Retinal pigment epithelial cell (primary cell): ENCODE results near the gene SLC47A2.
"Not testable (repeated sequence)": the region's sequence is repeated elsewhere in the genome, so short reads cannot be mapped to it uniquely, and the experiment has no call there.

Source experiments
- DNase-seq: peaks from one replicate; pipeline ENCODE4 v3.0.0-alpha.2; 2010; ENCODE audit warnings: low read depth
- H3K4me3 ChIP-seq: 2 replicates; pipeline ENCODE4 v1.5.1; 2011; ENCODE audit warnings: mild to moderate bottlenecking, low read length, control low read depth, moderate library complexity
- TF ChIP-seq, protein P1 (sequence below): conservative IDR thresholded peaks from 2 replicates; pipeline ENCODE4 v1.5.1; 2011; ENCODE audit warnings: low read depth, low read length, control low read depth, inconsistent platforms

SLC47A2 gene, protein sequence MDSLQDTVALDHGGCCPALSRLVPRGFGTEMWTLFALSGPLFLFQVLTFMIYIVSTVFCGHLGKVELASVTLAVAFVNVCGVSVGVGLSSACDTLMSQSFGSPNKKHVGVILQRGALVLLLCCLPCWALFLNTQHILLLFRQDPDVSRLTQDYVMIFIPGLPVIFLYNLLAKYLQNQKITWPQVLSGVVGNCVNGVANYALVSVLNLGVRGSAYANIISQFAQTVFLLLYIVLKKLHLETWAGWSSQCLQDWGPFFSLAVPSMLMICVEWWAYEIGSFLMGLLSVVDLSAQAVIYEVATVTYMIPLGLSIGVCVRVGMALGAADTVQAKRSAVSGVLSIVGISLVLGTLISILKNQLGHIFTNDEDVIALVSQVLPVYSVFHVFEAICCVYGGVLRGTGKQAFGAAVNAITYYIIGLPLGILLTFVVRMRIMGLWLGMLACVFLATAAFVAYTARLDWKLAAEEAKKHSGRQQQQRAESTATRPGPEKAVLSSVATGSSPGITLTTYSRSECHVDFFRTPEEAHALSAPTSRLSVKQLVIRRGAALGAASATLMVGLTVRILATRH

DNA sequence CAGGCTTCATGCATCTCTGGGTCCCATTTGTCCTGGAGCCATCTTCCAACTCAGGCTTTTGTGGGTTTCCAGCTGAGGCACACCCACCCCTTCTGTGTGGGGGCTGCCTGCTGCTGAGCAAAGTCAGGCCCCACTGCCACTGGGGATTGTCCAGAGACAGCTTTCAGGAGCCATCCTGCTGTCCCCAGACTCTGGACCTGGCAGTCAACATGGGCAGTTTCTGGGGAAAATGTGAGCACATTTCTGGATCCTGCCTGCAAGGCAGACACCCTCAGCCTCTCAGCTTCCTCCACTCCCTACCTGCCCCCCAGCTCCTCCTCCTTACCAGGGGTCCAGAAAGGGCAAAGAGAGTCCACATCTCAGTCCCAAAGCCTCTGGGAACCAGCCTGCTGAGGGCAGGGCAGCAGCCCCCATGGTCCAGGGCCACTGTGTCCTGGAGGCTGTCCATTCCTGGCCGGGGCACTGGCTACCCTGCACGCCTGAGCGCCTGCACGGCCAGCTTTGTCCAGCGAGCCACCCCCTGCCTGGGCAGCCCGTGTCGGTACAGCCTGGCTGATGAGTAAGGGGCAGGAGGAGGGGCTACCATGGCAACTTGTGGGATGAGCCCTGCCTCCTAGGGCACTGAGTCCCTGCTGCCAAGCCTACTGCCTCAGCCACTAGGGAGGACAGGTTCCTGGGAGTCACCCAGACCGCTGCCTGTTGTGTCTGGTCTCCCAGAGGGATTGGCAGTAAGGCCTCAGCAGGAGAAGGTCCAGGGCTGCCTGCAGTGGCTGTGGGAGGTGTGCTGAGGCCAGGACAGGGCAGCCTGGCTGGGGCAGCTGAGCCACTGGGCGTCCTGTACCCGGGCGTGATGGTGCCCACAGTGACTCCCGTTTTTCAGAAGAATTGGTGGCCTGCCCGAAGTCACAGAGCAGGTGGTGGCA lies at the start of gene SLC47A2:
Gene SLC47A2, minus strand, starts transcription at position 477 of the 923 bp plus-strand sequence. Its CDS starts 29 bp downstream, at position 448.
- H3K4me3 ChIP-seq: no peak within 1 kb of the TSS
- TF ChIP-seq, protein P1, sequence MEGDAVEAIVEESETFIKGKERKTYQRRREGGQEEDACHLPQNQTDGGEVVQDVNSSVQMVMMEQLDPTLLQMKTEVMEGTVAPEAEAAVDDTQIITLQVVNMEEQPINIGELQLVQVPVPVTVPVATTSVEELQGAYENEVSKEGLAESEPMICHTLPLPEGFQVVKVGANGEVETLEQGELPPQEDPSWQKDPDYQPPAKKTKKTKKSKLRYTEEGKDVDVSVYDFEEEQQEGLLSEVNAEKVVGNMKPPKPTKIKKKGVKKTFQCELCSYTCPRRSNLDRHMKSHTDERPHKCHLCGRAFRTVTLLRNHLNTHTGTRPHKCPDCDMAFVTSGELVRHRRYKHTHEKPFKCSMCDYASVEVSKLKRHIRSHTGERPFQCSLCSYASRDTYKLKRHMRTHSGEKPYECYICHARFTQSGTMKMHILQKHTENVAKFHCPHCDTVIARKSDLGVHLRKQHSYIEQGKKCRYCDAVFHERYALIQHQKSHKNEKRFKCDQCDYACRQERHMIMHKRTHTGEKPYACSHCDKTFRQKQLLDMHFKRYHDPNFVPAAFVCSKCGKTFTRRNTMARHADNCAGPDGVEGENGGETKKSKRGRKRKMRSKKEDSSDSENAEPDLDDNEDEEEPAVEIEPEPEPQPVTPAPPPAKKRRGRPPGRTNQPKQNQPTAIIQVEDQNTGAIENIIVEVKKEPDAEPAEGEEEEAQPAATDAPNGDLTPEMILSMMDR: no peak
- no peak for DNase-seq

DNA sequence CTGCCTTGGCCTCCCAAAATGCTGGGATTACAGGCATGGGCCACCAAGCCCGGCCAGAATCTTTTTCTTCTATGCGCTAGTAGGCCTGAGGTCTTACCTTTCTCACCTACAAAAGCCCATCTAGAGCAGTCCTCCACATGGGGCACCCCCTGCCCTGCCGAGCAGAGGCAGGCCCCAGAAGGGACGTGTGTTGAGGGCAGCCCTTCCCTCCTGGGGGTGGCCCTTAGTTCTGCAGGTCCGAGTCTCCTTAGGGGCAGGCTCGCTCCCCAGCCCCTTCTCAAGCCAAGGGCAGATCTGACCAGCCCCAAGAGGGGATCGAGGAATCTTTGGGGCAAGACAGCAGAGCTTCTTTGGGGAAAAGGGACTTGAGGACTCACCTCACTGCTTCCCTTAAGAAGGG lies 49.6 kb upstream of the SLC47A2 start:
- no peak overlapping the region for H3K4me3 ChIP-seq
- DNase-seq: no peak
- TF ChIP-seq, protein P1: no peak

DNA sequence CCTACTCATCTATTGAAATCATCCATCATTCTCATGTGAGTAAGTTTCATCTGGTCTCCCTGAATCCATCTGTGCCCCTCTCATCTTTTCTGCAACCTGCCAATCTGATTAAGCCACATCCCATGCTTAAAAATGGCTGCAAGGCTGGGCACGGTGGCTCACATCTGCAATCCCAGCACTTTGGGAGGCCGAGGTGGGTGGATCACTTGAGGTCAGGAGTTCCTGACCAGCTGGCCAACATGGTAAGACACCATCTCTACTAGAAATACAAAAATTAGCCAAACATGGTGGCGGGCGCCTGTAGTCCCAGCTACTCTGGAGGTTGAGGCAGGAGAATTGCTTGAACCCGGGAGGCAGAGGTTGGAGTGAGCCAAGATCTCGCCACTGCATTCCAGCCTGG lies 47.6 kb upstream of the SLC47A2 start:
- DNase-seq, H3K4me3 ChIP-seq: not testable (repeated sequence)

DNA sequence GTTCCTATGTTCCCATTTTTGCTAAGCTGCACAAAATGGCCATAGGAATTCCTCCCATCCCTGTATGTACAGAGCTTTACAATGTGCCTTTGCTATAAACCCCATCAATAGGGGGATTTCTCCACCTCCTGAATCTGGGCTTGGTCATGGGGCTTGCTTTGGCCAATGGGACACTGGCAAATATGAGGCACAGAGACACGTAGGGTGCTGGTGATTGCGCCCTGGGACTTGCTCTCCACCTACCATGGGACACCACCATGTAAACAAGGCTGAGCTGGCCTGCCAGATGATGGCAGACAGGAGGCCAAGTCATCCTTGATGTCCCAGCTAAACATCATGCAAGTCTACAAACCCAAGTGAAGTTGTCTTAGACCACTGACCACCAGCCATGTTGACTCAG lies 47.0 kb upstream of the SLC47A2 start:
- no peak overlapping the region for H3K4me3 ChIP-seq
- DNase-seq: no peak
- TF ChIP-seq, protein P1: no peak

DNA sequence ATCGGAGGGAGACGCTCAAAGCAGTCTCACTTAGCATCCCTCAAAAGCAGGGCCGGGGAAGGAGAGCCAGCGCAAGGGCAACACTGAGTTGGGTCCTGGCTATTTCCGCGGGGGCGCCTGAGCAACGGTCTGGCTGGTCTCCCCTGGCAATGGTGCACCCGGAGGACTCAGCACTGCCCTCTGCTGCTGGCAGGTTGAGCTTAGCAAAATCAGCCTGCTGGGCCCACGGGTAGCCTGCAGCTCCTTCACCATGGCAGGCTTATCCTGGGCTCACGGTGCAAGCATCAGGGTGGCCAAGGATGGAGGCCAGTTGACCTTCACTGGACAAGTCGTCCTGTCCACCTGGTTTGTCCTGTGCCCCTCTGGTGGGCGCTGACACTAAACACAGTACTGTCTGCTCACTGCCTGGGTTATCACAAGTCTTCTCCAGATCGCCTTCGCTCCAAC lies 46.2 kb upstream of the SLC47A2 start:
- DNase-seq: no peak
- TF ChIP-seq, protein P1: peak; percentile 81
- no peak overlapping the region for H3K4me3 ChIP-seq

DNA sequence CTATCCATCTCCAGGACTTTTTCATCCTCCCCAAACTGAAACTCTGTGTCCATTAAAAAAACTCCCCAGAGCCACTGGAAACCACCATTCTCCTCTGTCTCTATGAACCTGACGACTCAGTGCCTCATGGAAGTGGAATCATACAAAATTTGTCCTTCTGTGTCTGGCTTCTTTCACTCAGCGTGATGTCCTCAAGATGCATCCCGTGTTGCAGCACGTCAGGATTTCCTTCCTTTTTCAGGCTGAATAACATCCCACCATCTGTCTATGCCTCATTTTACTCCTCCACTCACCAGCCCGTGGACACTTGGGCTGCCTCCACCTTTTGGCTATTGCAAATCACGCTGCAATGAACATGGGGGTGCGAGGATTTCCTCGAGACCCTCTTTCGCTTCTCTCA lies 44.4 kb upstream of the SLC47A2 start:
- no peak overlapping the region for H3K4me3 ChIP-seq
- DNase-seq: no peak
- TF ChIP-seq, protein P1: no peak
